Mesenchymal stem cell (in vitro differentiated cells and primary cell): ENCODE data around the gene IMMP1L.

ENCODE experiments used
- DNase-seq: peaks from one replicate; pipeline ENCODE4 v3.0.0-alpha.2; 2013
- H2AFZ ChIP-seq: one replicate; pipeline ENCODE4 v1.6.1; 2013; ENCODE audit warnings: low read depth, mild to moderate bottlenecking, control low read depth, inconsistent platforms, low read length, moderate library complexity
- H2AK5ac ChIP-seq: 2 replicates; pipeline ENCODE4 v1.6.1; 2013; ENCODE audit warnings: low read length, moderate library complexity, mild to moderate bottlenecking, inconsistent platforms; ENCODE audit not compliant: severe bottlenecking
- H2BK120ac ChIP-seq: one replicate; pipeline ENCODE4 v1.6.1; 2013; ENCODE audit warnings: low read depth, mild to moderate bottlenecking, inconsistent platforms, low read length, moderate library complexity
- H2BK12ac ChIP-seq, 2 experiments: one replicate each; pipeline ENCODE4 v1.6.1; 2013; ENCODE audit warnings: inconsistent platforms in 2 of 2, low read length in 2 of 2, mild to moderate bottlenecking in 2 of 2, moderate library complexity in 2 of 2, control low read depth in 1 of 2
- H2BK15ac ChIP-seq: one replicate; pipeline ENCODE4 v1.6.1; 2013; ENCODE audit warnings: mild to moderate bottlenecking, low read depth, inconsistent platforms; ENCODE audit not compliant: poor library complexity, severe bottlenecking
- H2BK5ac ChIP-seq: 2 replicates; pipeline ENCODE4 v1.6.1; 2013; ENCODE audit warnings: low read depth, mild to moderate bottlenecking, low read length, control low read depth, inconsistent platforms; ENCODE audit not compliant: poor library complexity, severe bottlenecking
- H3K14ac ChIP-seq, 2 experiments: one replicate each; pipeline ENCODE4 v1.6.1; 2013; ENCODE audit warnings: inconsistent platforms in 2 of 2, low read length in 2 of 2, control low read depth in 1 of 2, mild to moderate bottlenecking in 1 of 2, moderate library complexity in 1 of 2
- H3K18ac ChIP-seq, 2 experiments: one replicate each; pipeline ENCODE4 v1.6.1; 2013; ENCODE audit warnings: inconsistent platforms in 2 of 2, low read length in 2 of 2, control low read depth in 1 of 2, low read depth in 1 of 2, mild to moderate bottlenecking in 1 of 2
- H3K23ac ChIP-seq, 2 experiments: one replicate each; pipeline ENCODE4 v1.6.1; 2013; ENCODE audit warnings: inconsistent platforms in 2 of 2, low read length in 2 of 2, mild to moderate bottlenecking in 2 of 2, moderate library complexity in 2 of 2, control low read depth in 1 of 2
- H3K27ac ChIP-seq: 2 replicates; pipeline ENCODE4 v1.5.1; 2013; ENCODE audit warnings: mild to moderate bottlenecking, moderate library complexity, low read length, control low read depth, inconsistent platforms; ENCODE audit not compliant: poor library complexity, severe bottlenecking
- H3K27me3 ChIP-seq, 2 experiments: 2 replicates each; pipeline versions ENCODE4 v1.6.1 to v1.7.0; 2013; ENCODE audit warnings: low read length in 2 of 2, mild to moderate bottlenecking in 2 of 2, moderate library complexity in 2 of 2, control low read depth in 1 of 2, inconsistent platforms in 1 of 2; ENCODE audit not compliant: control insufficient read depth in 1 of 2, insufficient read depth in 1 of 2
- H3K36me3 ChIP-seq, 2 experiments: 2 replicates each; pipeline versions ENCODE4 v1.6.1 to v1.7.0; 2013; ENCODE audit warnings: low read length in 2 of 2, control low read depth in 1 of 2, inconsistent platforms in 1 of 2, low read depth in 1 of 2, mild to moderate bottlenecking in 1 of 2; ENCODE audit not compliant: insufficient read depth in 2 of 2, control insufficient read depth in 1 of 2
- H3K4ac ChIP-seq, 2 experiments: one replicate each; pipeline ENCODE4 v1.6.1; 2013; ENCODE audit warnings: inconsistent platforms in 2 of 2, low read length in 2 of 2, mild to moderate bottlenecking in 2 of 2, moderate library complexity in 2 of 2, control low read depth in 1 of 2, low read depth in 1 of 2
- H3K4me1 ChIP-seq: 2 replicates; pipeline ENCODE4 v1.6.1; 2013; ENCODE audit warnings: low read depth, low read length, control low read depth; ENCODE audit not compliant: control insufficient read depth, insufficient read depth
- H3K4me2 ChIP-seq: 2 replicates; pipeline ENCODE4 v1.6.1; 2013; ENCODE audit warnings: low read length, mild to moderate bottlenecking, inconsistent platforms; ENCODE audit not compliant: poor library complexity, severe bottlenecking
- H3K4me3 ChIP-seq, 2 experiments: 2 replicates each; pipeline versions ENCODE4 v1.5.1 to v1.7.0; 2013; ENCODE audit warnings: low read length in 2 of 2, mild to moderate bottlenecking in 2 of 2, control low read depth in 1 of 2, low read depth in 1 of 2; ENCODE audit not compliant: insufficient read depth in 1 of 2
- H3K79me1 ChIP-seq: replicated peaks from 2 replicates; pipeline ENCODE4 v1.6.1; 2013; ENCODE audit warnings: mild to moderate bottlenecking, control low read depth, low read length, inconsistent platforms; ENCODE audit not compliant: poor library complexity, severe bottlenecking
- H3K9ac ChIP-seq: 2 replicates; pipeline ENCODE4 v1.7.0; 2013; ENCODE audit warnings: mild to moderate bottlenecking, low read length, moderate library complexity
- H3K9me3 ChIP-seq: 2 replicates; pipeline ENCODE4 v1.7.0; 2013; ENCODE audit warnings: mild to moderate bottlenecking, low read length; ENCODE audit not compliant: control insufficient read depth
- H4K8ac ChIP-seq: one replicate; pipeline ENCODE4 v1.6.1; 2013; ENCODE audit warnings: inconsistent platforms, mild to moderate bottlenecking, low read length, moderate library complexity
- H4K91ac ChIP-seq: one replicate; pipeline ENCODE4 v1.6.1; 2013; ENCODE audit warnings: mild to moderate bottlenecking, low read length, inconsistent platforms
- WGBS: methylation state at CpG from one replicate; pipeline ENCODE4 v1.1.7; 2013; ENCODE audit warnings: mixed read lengths; 5-methylcytosine and 5-hydroxymethylcytosine counted together

The IMMP1L gene

DNA sequence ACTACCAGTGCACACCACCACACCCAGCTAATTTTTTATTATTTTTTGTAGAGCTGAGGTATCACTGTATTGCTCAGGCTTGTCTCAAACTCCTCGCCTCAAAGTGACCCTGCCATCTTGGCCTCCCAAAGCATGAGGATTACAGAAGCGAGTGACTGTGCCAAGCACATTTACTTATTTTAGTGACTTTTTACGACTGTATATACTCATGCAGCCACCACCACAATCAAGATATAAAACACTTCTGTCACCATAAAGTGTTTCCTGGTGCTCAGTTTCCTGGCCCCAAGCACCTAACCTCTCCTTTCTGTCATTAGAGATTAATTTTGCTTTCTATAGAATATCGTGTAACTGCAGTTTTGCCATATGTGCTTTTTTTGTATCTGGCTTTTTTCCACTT, 26.1 kb upstream of the IMMP1L start:
- Histone ChIP-seq H3K9me3 (no peaks in the 10 kb centered on the region), H3K14ac (no peak overlapping the region), H3K27me3 (no peaks in the 10 kb centered on the region), H3K4me1 (no peaks in the 10 kb centered on the region), H2BK5ac (no peak overlapping the region), H2AK5ac (no peak overlapping the region), H3K9ac (no peak overlapping the region), H3K27ac (no peak overlapping the region), H2BK15ac (no peak overlapping the region), H3K79me1 (no peaks in the 10 kb centered on the region), H3K4me3 (no peak overlapping the region), H2BK120ac (no peak overlapping the region), H2AFZ (no peak overlapping the region), H3K23ac (no peak overlapping the region), H4K91ac (no peak overlapping the region), H3K36me3 (no peaks in the 10 kb centered on the region), H4K8ac (no peak overlapping the region), H3K4ac (no peak overlapping the region), H2BK12ac (no peak overlapping the region), H3K18ac (no peak overlapping the region), H3K4me2 (no peak overlapping the region)
- no peak for DNase-seq
- WGBS = 93% methylated on average over 4 of the region's 4 CpGs

GRCh38 chr11:31531293-31531692, 21.9 kb upstream of the IMMP1L start:
- H3K79me1 ChIP-seq = no peaks in the 10 kb centered on the region
- no peaks in the 10 kb centered on the region for H3K27me3 ChIP-seq
- H3K4ac ChIP-seq = no peak overlapping the region
- H2AK5ac ChIP-seq = no peak overlapping the region
- no peak overlapping the region for H3K4me2 ChIP-seq
- H2AFZ ChIP-seq = no peak overlapping the region
- no peaks in the 10 kb centered on the region for H3K4me1 ChIP-seq
- H3K9ac ChIP-seq = no peak overlapping the region
- no peak overlapping the region for H2BK120ac ChIP-seq
- H3K36me3 ChIP-seq = no peaks in the 10 kb centered on the region
- no peak overlapping the region for H3K27ac ChIP-seq
- no peak overlapping the region for H3K4me3 ChIP-seq
- H2BK5ac ChIP-seq = no peak overlapping the region
- no peak overlapping the region for H3K23ac ChIP-seq
- H3K18ac ChIP-seq = no peak overlapping the region
- H4K91ac ChIP-seq = no peak overlapping the region
- no CpG with 5 or more reads among the region's 1 CpG for WGBS
- no peaks in the 10 kb centered on the region for H3K9me3 ChIP-seq
- DNase-seq = no peak
- H4K8ac ChIP-seq = no peak overlapping the region
- no peak overlapping the region for H3K14ac ChIP-seq
- no peak overlapping the region for H2BK15ac ChIP-seq
- H2BK12ac ChIP-seq = no peak overlapping the region

- no peak overlapping the region for H2BK15ac ChIP-seq
- H3K9ac ChIP-seq = no peak overlapping the region
- DNase-seq = no peak
- H3K27ac ChIP-seq = no peak overlapping the region
- no peak overlapping the region for H3K4me3 ChIP-seq
- no peak overlapping the region for H2BK5ac ChIP-seq
- no peak overlapping the region for H2AFZ ChIP-seq
- no peak overlapping the region for H3K14ac ChIP-seq
- no peaks in the 10 kb centered on the region for H3K79me1 ChIP-seq
- H3K18ac ChIP-seq = no peak overlapping the region
- no peak overlapping the region for H3K4ac ChIP-seq
- no peak overlapping the region for H2AK5ac ChIP-seq
- no peak overlapping the region for H2BK12ac ChIP-seq
- no peaks in the 10 kb centered on the region for H3K9me3 ChIP-seq
- no peak overlapping the region for H4K8ac ChIP-seq
- no peaks in the 10 kb centered on the region for H3K4me1 ChIP-seq
- no peak overlapping the region for H4K91ac ChIP-seq
- H3K23ac ChIP-seq = no peak overlapping the region
- H3K4me2 ChIP-seq = no peak overlapping the region
- H3K36me3 ChIP-seq = no peaks in the 10 kb centered on the region
- no peak overlapping the region for H2BK120ac ChIP-seq
- no peaks in the 10 kb centered on the region for H3K27me3 ChIP-seq
Measured at GRCh38 chr11:31529701-31530100, 20.3 kb upstream of the IMMP1L start.

DNA sequence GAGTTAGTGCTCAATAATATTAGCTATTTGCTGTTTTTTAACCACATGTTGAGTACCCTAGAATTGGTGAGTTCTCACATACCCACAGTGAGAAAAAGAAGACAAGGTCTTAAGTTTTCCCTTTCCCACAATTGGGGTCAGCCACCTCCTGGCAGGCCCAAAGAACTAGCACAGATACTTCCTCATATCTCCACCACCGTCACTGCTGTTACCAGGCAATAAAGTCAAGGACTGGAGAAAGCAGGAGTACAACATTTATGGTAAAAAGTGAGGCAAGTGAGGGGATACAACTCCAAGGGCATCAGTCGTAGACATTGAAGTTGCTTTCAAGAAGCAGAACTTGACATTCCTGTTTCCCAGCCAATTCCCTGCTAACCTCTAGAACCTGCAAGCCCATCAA, 19.8 kb upstream of the IMMP1L start:
- DNase-seq = no peak
- no peak overlapping the region for H3K23ac ChIP-seq
- no peak overlapping the region for H4K8ac ChIP-seq
- no peaks in the 10 kb centered on the region for H3K4me1 ChIP-seq
- H2BK120ac ChIP-seq = no peak overlapping the region
- H3K4me3 ChIP-seq = no peak overlapping the region
- H3K18ac ChIP-seq = no peak overlapping the region
- no peak overlapping the region for H2AK5ac ChIP-seq
- H3K14ac ChIP-seq = no peak overlapping the region
- no peaks in the 10 kb centered on the region for H3K79me1 ChIP-seq
- H3K36me3 ChIP-seq = no peaks in the 10 kb centered on the region
- no peak overlapping the region for H4K91ac ChIP-seq
- H3K4me2 ChIP-seq = no peak overlapping the region
- H3K27ac ChIP-seq = no peak overlapping the region
- no peak overlapping the region for H2BK15ac ChIP-seq
- no peak overlapping the region for H3K9ac ChIP-seq
- H3K4ac ChIP-seq = no peak overlapping the region
- WGBS = no CpG with 5 or more reads among the region's 2 CpGs
- peaks cover 2% of the 10 kb centered on the region for H3K9me3 ChIP-seq
- no peak overlapping the region for H2BK12ac ChIP-seq
- H2AFZ ChIP-seq = no peak overlapping the region
- no peak overlapping the region for H2BK5ac ChIP-seq
- H3K27me3 ChIP-seq = no peaks in the 10 kb centered on the region
